WI38 (cell line): ENCODE measurements around the gene SLC26A6.

ENCODE experiments used
- H3K4me3 ChIP-seq: 2 replicates; pipeline ENCODE4 v1.5.1; 2011; ENCODE audit warnings: low read depth, mild to moderate bottlenecking, control low read depth, low read length
- TF ChIP-seq, protein P1 (sequence below): IDR thresholded peaks from 2 replicates; pipeline ENCODE4 v1.5.1; 2012; ENCODE audit warnings: low read depth, mild to moderate bottlenecking, control low read depth, low read length

The SLC26A6 gene

DNA sequence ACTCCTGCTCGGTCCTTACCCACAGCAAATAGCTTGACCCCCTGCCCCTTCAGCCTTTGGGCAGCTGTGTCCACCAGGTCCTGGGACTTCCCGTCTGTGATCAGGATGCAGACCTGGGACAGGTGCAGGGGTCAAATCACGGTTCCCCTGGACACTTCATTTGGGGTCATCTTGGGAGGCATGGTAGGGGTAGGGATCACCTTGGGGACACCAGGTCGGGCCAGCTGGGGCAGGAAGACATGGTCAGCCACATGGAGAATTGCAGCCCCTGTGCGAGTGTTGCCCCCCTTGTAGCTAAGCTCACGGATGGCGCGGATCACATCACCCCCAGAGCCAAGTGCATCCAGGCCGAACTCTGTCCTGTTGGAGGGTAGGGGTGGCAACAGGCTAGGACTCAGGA lies 41.9 kb downstream of the SLC26A6 start:
- TF ChIP-seq, protein P1, sequence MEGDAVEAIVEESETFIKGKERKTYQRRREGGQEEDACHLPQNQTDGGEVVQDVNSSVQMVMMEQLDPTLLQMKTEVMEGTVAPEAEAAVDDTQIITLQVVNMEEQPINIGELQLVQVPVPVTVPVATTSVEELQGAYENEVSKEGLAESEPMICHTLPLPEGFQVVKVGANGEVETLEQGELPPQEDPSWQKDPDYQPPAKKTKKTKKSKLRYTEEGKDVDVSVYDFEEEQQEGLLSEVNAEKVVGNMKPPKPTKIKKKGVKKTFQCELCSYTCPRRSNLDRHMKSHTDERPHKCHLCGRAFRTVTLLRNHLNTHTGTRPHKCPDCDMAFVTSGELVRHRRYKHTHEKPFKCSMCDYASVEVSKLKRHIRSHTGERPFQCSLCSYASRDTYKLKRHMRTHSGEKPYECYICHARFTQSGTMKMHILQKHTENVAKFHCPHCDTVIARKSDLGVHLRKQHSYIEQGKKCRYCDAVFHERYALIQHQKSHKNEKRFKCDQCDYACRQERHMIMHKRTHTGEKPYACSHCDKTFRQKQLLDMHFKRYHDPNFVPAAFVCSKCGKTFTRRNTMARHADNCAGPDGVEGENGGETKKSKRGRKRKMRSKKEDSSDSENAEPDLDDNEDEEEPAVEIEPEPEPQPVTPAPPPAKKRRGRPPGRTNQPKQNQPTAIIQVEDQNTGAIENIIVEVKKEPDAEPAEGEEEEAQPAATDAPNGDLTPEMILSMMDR, result no peak
- H3K4me3 ChIP-seq, result peak overlapping the region; percentile 59; the same call in 1 of the 2 replicates

- TF ChIP-seq, protein P1, result no peak
- no peak overlapping the region for H3K4me3 ChIP-seq
Observed at GRCh38 chr3:48592519-48593087, 42.7 kb downstream of the SLC26A6 start.

DNA sequence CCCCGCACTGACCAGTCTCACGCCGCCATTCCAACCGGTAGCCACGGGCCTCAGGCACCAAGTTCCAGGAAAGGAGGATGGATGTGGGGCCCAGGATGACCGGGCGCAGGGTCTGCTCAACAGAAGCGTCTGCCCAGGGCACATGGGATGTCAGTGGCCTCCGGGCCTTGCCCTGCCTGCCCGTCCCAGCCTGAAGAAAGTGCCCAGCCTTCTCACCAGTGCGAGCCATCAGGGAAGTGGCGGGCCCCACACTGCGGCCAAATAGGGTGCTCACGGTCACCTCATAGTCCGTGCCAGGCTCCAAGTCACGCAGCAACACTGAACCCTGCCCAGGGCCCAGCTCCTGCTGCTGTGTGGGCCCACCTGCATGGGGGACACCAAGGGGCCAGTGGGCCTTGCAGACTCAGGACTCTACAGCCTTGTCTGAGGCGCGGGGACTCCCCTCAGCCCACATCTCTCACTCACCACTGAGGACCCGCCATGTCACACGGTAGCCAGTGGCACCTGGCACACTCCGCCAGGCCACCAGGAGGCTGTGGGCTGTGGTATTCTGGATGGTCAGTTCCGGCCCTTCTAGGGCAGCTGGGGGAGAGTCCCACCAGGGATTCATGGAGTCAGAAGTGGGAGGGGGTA lies 43.3 kb downstream of the SLC26A6 start:
- H3K4me3 ChIP-seq, result no peak overlapping the region
- TF ChIP-seq, protein P1, result no peak

DNA sequence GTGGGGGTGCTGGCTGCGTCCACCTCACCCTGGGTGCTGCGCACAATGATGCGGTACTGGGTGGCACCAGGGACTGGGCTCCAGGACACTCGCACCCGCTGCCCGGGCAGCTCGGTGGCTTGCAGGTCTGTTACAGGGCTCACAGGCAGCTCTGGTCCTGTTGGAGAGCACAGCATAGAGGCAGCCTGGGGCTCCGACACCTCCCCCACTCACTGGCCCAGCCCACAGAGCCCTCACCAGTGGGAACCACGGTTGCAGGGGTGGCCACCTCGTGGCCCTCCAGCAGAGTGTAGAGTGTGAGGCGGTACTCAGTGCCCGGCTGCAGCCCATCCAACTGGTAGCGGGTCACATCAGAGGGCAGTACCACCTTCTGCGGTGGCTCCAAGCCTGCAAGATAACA lies 43.8 kb downstream of the SLC26A6 start:
- no peak overlapping the region for H3K4me3 ChIP-seq
- TF ChIP-seq, protein P1, result no peak

DNA sequence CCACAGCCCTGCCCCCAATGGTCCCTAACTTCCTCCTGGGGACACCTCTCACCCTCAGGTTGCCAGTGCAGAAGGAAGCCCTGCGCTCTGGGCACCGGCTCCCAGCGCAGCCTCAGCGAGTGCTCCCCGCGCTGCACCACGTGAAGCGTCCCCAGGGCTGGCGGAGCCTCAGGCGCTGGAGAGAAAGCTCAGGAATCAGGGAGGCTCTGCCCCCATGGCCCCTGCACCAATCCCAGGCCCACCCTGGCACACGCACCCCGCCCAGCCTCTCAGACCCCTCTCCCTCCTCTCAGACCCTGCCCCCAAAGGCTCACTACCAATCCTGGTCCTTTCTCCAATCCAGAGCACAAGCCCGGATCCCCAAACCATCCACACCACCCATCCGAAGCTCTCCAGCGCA lies 47.0 kb downstream of the SLC26A6 start:
- TF ChIP-seq, protein P1, result no peak
- no peak overlapping the region for H3K4me3 ChIP-seq

- TF ChIP-seq, protein P1, result no peak
- no peak overlapping the region for H3K4me3 ChIP-seq
Observed at GRCh38 chr3:48587686-48588085, 47.6 kb downstream of the SLC26A6 start.

DNA sequence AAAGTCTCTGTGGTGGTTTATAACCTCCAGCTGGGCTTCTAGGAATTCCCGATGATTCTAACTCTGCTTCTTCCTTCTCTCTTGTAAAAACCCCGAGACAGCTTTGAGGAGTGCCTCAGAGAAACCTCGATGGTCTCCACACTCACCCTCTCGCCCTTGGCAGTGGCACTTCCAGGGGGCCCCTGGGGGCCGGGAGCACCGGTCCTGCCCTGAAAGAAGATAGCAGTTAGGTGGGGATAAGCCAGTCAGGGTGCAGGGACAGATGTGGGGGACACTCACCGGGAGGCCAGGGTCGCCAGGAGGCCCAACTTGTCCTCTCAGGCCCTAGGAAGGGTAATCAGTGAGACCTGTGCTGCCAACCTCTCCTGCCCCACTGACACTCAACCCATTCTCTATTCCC lies 49.9 kb downstream of the SLC26A6 start:
- TF ChIP-seq, protein P1, result no peak
- H3K4me3 ChIP-seq, result no peak overlapping the region
